ENCODE measurements around the gene KIAA2012.

- no peak for TF ChIP-seq EP300 (IDR thresholded peaks at IDR 0.05; ENCODE audit: borderline replicate concordance)
- no peak for TF ChIP-seq USF1 (IDR thresholded peaks at IDR 0.05)
- TF ChIP-seq CEBPB (IDR thresholded peaks at IDR 0.05): no peak
- TF ChIP-seq REST (IDR thresholded peaks at IDR 0.05; ENCODE audit: low read depth): no peak
- TF ChIP-seq YY1 (IDR thresholded peaks at IDR 0.05; ENCODE audit: low read depth): no peak
- TF ChIP-seq NFIC (IDR thresholded peaks at IDR 0.05): no peak
- no peak for TF ChIP-seq RAD21 (IDR thresholded peaks at IDR 0.05; ENCODE audit: low read depth)
- TF ChIP-seq TAF1 (IDR thresholded peaks at IDR 0.05; ENCODE audit: low read depth): no peak
- no peak for TF ChIP-seq MAX (IDR thresholded peaks at IDR 0.05)
- TF ChIP-seq FOXM1 (IDR thresholded peaks at IDR 0.05; ENCODE audit: borderline replicate concordance, low read depth): no peak
- TF ChIP-seq TCF12 (IDR thresholded peaks at IDR 0.05; ENCODE audit: low read depth): no peak
- TF ChIP-seq EGR1 (IDR thresholded peaks at IDR 0.05): no peak
- no peak for TF ChIP-seq CREB1 (IDR thresholded peaks at IDR 0.05; ENCODE audit: low read depth)
Measured at GRCh38 chr2:202154613-202155012, 81.6 kb downstream of the KIAA2012 start.
